Activated T-helper 2 cell treated with anti-CD3 and anti-CD28 coated beads, Interferon-gamma antibody, Interleukin-2, Interleukin-4, amounts not matched to agents 10 μg/mL and 5 μg/mL and 100 μg/mL, durations not matched to agents 14 hours and 24 hours and 36 hours (primary cell): ENCODE measurements around the gene CDON. TPM values are rescaled to one million over a fixed set of nuclear protein-coding genes. Genes with fewer than 3 reads are reported as not detected.

Experiments used
- DNase-seq: peaks from one replicate; pipeline ENCODE4 v3.0.0; 2021; ENCODE audit warnings: low spot score
- H3K27ac Mint-ChIP-seq: one replicate; pipeline ENCODE4 v1.8.0; 2021; ENCODE audit warnings: mixed read lengths
- H3K27me3 Mint-ChIP-seq: one replicate; pipeline ENCODE4 v1.8.0; 2021; ENCODE audit warnings: low read depth, mixed read lengths
- H3K36me3 Mint-ChIP-seq: one replicate; pipeline ENCODE4 v1.8.0; 2021; ENCODE audit warnings: low read depth, mixed read lengths
- H3K4me1 Mint-ChIP-seq: one replicate; pipeline ENCODE4 v1.8.0; 2021; ENCODE audit warnings: low read depth, mixed read lengths
- H3K4me3 Mint-ChIP-seq: one replicate; pipeline ENCODE4 v1.8.0; 2021; ENCODE audit warnings: low read depth, mild to moderate bottlenecking, moderate library complexity, mixed read lengths
- H3K9me3 Mint-ChIP-seq: one replicate; pipeline ENCODE4 v1.8.0; 2021; ENCODE audit warnings: mixed read lengths
- intact Hi-C: fragments of 100-400 bp; cut with micrococcal nuclease; formaldehyde crosslinking; loops from one replicate; pipeline ENCODE4 v1.15.1; 2023
- total RNA-seq: library from RNA; stranded (reverse); gene quantifications from 2 replicates; pipeline ENCODE4 v1.2.3, GENCODE V29; 2022

CDON gene
- total RNA-seq, 1 donor from 2014 or later, result 3.2 TPM

DNA sequence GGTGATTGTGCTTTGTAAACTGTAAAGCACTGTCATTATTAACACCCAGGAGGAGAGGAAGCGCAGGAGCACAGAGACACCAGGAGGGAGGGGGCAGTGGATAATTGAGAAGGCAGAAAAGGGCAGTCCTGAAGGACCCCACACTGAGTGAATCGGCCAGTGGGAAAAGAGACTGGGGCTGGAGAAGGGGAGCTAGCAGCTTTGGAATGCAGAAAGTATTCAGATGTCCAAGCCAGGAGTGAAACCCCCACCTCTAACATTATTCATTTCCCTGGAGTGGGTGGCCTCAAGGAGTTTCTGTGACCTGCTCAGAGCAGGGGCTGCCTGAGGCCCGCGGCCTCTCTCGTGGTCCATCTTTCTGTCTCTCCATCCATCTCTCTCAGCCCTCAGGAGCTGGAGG is 38.0 kb upstream of the CDON start:
- H3K4me3 Mint-ChIP-seq, result no peak overlapping the region
- no peaks in the 10 kb centered on the region for H3K4me1 Mint-ChIP-seq
- no peak overlapping the region for H3K27ac Mint-ChIP-seq
- intact Hi-C loops, result no loop called here
- H3K36me3 Mint-ChIP-seq, result no peaks in the 10 kb centered on the region
- H3K9me3 Mint-ChIP-seq, result no peaks in the 10 kb centered on the region
- H3K27me3 Mint-ChIP-seq, result peaks cover under 1% of the 10 kb centered on the region
- DNase-seq, result no peak

DNA sequence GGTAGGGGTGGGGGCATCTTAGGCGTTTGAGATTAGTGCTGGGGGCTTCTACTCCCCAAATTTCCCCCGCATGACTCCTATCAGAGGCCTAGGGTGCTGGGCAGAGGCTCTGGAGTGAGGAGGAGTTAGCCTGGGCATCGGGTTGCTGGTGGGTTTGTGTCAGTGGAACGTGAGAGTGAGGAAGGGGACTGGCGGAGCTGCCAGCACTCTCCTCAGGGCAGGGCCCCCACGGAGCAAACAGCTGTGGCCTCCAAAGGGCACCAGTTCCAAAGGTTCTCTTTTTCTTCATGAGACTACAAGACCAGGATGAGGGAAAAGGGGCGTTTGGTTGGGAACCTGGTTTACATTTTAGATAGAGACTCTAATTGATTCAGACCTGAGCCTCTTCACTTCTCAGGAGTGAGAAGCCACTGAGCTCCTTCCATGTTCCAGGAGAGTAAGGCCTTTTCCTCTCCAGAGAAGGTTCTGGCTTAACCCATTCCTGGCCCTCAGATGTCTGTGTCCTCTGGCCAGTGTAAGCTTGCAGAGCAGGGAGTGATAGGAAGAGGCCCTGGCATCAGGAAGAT is 35.6 kb upstream of the CDON start:
- Mint-ChIP-seq H3K36me3 (no peaks in the 10 kb centered on the region), H3K4me1 (no peaks in the 10 kb centered on the region), H3K27me3 (peaks cover 8% of the 10 kb centered on the region), H3K27ac (no peak overlapping the region), H3K9me3 (no peaks in the 10 kb centered on the region), H3K4me3 (no peak overlapping the region)
- intact Hi-C loops, result no loop called here
- no peak for DNase-seq

DNA sequence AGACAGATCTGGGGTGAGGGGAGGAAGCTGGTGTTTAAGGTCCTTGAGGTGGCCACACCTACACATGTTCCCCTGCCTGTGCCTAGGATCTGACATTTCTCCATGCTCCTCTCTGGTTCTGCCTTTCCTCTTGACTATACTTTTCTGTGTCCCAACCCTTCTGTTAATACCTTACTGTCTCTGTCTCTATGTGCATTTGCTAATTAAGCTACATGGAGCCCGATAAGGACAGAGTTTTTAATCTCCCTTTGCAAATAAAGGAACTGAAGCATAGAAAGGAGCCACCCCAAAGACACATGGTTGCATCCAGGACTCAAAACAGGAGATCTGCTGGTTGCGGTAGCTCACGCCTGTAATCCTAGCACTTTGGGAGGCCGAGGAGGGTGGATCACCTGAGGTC is 33.1 kb upstream of the CDON start:
- Mint-ChIP-seq H3K27me3 (peaks cover 10% of the 10 kb centered on the region), H3K9me3 (no peaks in the 10 kb centered on the region), H3K4me1 (no peaks in the 10 kb centered on the region), H3K4me3 (no peak overlapping the region), H3K27ac (no peak overlapping the region), H3K36me3 (no peaks in the 10 kb centered on the region)
- DNase-seq, result no peak
- intact Hi-C loops, result no loop called here

DNA sequence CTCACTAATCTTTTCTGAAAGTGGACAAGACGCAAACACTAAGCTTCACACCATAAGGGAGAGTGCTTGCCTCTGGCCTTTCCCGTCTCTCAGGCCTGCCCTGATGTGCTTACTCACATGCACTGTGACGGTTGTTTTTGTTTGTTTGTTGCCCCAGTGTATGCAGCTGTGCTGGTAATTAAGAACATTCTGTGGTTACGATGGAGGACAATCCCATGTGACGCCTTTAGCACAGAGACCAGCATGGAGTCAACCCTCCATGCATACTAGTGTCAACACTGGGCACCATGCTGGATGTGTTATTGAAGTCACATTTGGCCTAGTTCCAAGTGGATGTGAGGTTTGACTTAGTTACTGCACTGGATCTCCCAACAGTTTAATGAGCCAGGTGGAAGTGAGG is 27.8 kb upstream of the CDON start:
- Mint-ChIP-seq H3K9me3 (no peaks in the 10 kb centered on the region), H3K27ac (no peak overlapping the region), H3K36me3 (no peaks in the 10 kb centered on the region), H3K4me3 (no peak overlapping the region), H3K4me1 (no peaks in the 10 kb centered on the region), H3K27me3 (peaks cover 10% of the 10 kb centered on the region)
- intact Hi-C loops, result no loop called here
- no peak for DNase-seq

DNA sequence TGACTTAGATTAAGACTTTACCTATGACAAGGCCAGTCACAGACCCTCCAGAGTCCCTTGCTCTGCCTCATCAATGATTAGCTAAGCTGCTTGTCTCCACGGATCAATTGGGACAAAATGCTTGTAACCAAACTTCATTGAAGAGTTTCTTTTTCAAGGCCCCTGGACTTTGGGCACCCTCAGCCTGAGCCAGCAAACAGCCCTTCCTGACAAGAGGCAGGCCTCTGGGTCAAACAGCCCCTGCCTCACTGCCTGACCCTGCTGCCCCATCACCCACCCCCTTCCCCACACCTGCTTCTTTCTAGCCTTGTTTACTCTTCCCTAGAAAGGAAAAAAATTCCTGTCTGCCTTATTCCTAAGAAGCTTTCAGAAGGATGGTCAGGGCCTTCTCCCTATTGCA is 26.3 kb upstream of the CDON start:
- no peaks in the 10 kb centered on the region for H3K9me3 Mint-ChIP-seq
- peaks cover 6% of the 10 kb centered on the region for H3K4me1 Mint-ChIP-seq
- H3K27ac Mint-ChIP-seq, result no peak overlapping the region
- intact Hi-C loops, result no loop called here
- no peak for DNase-seq
- no peaks in the 10 kb centered on the region for H3K36me3 Mint-ChIP-seq
- no peak overlapping the region for H3K4me3 Mint-ChIP-seq
- H3K27me3 Mint-ChIP-seq, result peaks cover 6% of the 10 kb centered on the region

DNA sequence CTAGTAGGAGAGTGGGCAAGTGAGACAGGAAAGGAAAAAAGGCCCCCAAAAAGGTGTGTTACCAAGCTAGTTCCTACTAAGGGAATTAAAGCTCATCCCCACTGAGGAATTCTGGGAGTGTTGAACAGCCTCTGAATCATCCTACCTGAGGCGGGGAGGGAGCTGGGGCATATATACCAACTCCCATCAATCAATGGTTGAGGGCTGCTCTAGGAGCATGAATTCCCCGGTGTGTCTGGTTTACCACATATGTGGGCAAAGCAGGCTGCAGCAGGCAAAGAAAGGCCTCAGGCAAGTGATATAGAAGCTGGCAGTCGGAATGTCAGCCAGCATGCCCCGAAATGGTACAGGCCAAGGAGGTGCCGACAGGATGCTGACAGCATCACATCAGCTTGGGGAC is 23.6 kb upstream of the CDON start:
- no peaks in the 10 kb centered on the region for H3K9me3 Mint-ChIP-seq
- no peaks in the 10 kb centered on the region for H3K36me3 Mint-ChIP-seq
- H3K27ac Mint-ChIP-seq, result no peak overlapping the region
- no peak overlapping the region for H3K4me3 Mint-ChIP-seq
- H3K4me1 Mint-ChIP-seq, result peaks cover 15% of the 10 kb centered on the region
- intact Hi-C loops, result no loop called here
- DNase-seq, result no peak
- H3K27me3 Mint-ChIP-seq, result no peaks in the 10 kb centered on the region

DNA sequence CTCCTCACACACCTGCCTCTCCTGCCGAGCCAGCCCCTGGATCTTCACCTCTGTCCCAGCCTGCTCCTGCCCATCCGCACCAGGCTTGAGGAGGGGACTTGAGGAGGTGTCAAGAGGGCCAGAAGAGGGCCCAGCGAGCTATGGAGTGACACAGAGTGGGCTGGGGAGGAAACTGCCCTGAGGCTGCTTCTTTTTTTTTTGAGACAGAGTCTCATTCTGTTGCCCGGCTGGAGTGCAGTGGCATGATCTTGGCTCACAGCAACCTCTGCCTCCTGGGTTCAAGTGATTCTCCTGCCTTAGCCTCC is 21.9 kb upstream of the CDON start:
- no peaks in the 10 kb centered on the region for H3K27me3 Mint-ChIP-seq
- no peak for DNase-seq
- no peaks in the 10 kb centered on the region for H3K9me3 Mint-ChIP-seq
- intact Hi-C loops, result no loop called here
- H3K4me1 Mint-ChIP-seq, result peaks cover 15% of the 10 kb centered on the region
- H3K4me3 Mint-ChIP-seq, result no peak overlapping the region
- H3K36me3 Mint-ChIP-seq, result no peaks in the 10 kb centered on the region
- peak overlapping the region; percentile 82 for H3K27ac Mint-ChIP-seq

DNA sequence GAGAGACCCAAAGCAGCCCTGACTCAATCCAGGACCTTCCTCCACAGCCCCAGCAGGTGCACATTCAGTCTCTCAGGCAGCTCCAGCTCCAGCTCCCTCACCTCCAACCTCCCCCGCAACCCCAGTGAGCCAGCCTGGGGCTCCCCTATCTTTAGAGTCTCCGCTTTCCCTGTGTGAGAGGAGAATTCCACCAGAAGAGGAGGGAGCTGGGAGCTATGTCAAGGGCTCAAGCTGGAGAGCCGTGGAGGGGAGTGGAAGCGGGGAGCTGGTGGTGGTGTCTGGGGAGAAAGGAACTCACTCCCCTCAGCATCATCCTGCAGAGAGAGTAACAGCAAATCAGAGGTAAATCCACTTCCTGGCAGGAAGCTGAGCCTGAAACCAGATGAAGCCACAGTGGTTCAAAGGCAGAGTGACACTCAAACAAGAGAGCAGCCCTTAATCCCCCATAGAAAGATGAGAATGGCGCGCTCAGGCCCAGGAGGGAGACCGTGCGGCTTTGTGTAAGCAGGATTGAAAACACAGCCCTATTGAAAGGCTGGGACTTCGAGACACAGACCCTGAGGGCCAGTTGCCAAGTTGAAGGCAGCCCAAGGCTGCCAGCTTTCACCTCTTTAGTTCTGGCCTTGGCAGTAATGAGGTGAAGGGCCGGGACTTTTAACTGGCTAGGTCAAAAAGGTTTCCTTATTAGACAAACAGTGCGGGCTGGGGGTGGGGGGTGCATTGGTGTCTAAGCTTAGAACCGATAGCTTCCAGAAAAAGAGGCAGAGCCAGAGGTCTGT is 21.4 kb upstream of the CDON start:
- intact Hi-C loops, result no loop called here
- Mint-ChIP-seq H3K27ac (peak overlapping the region; percentile 82), H3K36me3 (no peaks in the 10 kb centered on the region), H3K27me3 (no peaks in the 10 kb centered on the region), H3K4me1 (peaks cover 15% of the 10 kb centered on the region), H3K4me3 (no peak overlapping the region), H3K9me3 (no peaks in the 10 kb centered on the region)
- DNase-seq, result peak; percentile 44

DNA sequence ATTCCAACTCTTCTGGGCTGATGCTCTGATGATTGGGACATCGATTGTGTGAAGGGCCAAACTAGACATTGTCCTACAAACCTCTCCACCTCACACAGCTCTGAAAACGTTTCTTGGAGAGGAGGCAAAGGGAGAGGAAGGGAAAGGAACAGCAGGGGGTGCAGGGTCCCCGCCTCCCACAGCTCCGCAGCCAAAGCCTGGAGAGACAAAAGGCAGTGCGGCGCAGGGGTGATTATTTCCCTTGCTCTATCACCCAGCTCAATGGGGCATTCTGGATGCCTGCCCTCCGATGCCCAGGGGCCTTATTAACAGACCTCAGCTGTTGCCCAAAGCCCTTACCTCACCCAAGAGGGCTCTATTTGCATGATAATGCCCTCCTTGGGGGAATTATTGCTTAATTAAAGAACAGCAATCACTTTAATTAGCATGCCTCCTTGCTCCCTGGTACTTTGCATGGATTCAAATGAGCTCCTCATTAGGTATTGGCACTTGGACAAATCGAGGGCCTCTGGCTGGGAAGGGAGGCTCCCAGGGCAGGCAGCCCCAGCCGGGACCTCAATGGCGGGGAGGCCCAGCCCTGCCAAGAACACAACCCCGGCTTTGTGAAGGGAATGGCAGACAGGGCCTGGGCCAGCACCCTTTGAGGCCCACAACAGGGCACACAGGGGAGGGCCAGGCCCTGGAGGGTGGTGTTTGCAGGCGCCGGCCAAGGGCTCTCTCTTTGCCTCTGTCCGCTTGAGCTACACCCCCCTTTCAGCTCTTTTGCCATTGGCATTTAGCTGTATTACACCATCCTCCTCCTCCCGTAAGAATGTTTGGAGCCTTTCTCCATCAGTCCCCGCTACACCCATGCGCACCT is 19.8 kb upstream of the CDON start:
- H3K9me3 Mint-ChIP-seq, result no peaks in the 10 kb centered on the region
- peaks cover 15% of the 10 kb centered on the region for H3K4me1 Mint-ChIP-seq
- intact Hi-C loops, result no loop called here
- no peak overlapping the region for H3K27ac Mint-ChIP-seq
- no peak overlapping the region for H3K4me3 Mint-ChIP-seq
- H3K27me3 Mint-ChIP-seq, result no peaks in the 10 kb centered on the region
- H3K36me3 Mint-ChIP-seq, result no peaks in the 10 kb centered on the region
- no peak for DNase-seq

DNA sequence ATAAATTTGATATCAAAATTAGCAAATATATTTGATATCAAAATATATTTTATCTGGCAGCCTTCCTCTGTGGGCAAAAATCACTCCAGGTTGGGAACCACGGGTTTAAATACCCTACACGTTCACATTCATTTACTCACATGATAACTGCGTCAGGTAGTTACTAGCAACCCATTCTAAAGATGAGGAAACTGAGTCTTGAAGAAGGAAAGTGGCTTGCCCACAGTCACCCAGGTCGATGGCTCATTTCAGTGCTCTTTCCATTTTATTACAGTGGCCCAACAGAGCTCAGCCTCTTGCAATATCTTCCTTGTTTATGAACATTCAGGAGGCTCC is 19.2 kb upstream of the CDON start:
- no peaks in the 10 kb centered on the region for H3K9me3 Mint-ChIP-seq
- H3K4me1 Mint-ChIP-seq, result peaks cover 15% of the 10 kb centered on the region
- intact Hi-C loops, result no loop called here
- H3K36me3 Mint-ChIP-seq, result no peaks in the 10 kb centered on the region
- H3K27me3 Mint-ChIP-seq, result no peaks in the 10 kb centered on the region
- no peak for DNase-seq
- no peak overlapping the region for H3K4me3 Mint-ChIP-seq
- H3K27ac Mint-ChIP-seq, result no peak overlapping the region

DNA sequence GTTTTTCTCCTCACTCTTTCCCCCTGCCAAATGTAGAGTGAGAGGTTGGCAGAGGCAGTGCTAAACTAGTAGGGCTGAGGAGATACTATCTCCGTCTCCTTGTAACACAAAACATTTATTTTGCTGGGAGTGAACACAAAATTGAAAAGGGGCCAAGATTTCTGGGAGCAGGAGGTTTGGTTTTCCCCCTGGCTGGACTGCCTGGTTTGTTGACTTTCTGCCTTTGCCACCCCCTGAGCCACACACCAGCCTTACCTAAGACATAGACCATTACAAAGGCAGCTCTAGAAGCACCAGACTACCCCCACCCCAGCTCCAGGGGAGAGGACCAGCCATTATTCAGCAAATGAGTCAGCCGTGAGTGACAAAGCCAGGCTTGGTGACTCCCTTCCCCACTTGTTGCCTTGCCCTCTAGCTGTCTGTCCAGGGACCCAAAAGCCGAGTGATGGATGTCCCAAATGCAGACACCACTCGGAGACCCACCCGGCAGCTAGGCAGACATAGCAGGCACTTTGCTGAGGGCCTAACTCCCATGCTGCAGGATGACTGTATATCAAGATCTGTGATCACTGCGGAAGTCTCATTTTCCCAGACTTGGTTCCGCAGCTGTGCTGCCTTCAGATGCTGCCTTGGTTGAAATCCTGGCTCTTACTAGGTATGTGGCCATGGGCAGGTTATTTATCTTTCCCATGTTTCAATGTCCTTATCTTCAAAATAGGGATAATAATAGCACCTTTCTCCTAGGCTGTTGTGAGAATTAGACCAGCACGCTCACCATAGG is 17.7 kb upstream of the CDON start:
- DNase-seq, result no peak
- peaks cover 15% of the 10 kb centered on the region for H3K4me1 Mint-ChIP-seq
- H3K27me3 Mint-ChIP-seq, result peaks cover 3% of the 10 kb centered on the region
- H3K4me3 Mint-ChIP-seq, result no peak overlapping the region
- H3K27ac Mint-ChIP-seq, result no peak overlapping the region
- no peaks in the 10 kb centered on the region for H3K9me3 Mint-ChIP-seq
- intact Hi-C loops, result no loop called here
- H3K36me3 Mint-ChIP-seq, result no peaks in the 10 kb centered on the region

DNA sequence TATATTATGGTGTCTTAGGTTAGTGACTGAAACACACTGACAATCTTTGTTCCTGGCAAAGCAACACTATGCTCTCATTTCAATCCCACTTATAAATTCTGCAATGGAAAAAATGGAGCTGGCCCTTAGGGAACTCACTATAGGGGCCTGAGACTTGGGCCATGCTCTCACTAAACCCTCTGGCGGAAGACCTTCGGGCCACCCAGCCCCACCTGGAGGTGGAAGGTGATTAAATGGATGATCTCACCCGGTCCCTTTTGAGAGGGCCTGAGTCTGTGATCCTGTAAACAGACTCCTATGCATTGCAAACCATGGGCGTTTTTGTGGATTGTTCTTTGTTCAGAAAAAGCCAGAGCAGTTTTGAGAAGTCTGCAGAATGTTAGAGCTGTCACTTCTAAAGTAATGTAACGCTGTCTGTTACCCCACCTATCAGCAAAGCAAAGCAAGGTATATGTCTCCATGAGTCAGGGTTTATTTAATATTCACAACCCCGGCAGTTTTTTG is 17.0 kb upstream of the CDON start:
- H3K4me1 Mint-ChIP-seq, result peaks cover 15% of the 10 kb centered on the region
- no peak for DNase-seq
- no peak overlapping the region for H3K4me3 Mint-ChIP-seq
- H3K9me3 Mint-ChIP-seq, result no peaks in the 10 kb centered on the region
- H3K36me3 Mint-ChIP-seq, result no peaks in the 10 kb centered on the region
- intact Hi-C loops, result no loop called here
- H3K27ac Mint-ChIP-seq, result no peak overlapping the region
- H3K27me3 Mint-ChIP-seq, result peaks cover 5% of the 10 kb centered on the region
